ENCODE results near the gene MRPS10. TPM values are rescaled to one million over a fixed set of nuclear protein-coding genes. Genes with fewer than 3 reads are reported as not detected.

The MRPS10 gene
- total and polyA plus RNA-seq, 3 donors from 2014 or later: 33.9 to 42.0 (median 35.8) TPM

DNA sequence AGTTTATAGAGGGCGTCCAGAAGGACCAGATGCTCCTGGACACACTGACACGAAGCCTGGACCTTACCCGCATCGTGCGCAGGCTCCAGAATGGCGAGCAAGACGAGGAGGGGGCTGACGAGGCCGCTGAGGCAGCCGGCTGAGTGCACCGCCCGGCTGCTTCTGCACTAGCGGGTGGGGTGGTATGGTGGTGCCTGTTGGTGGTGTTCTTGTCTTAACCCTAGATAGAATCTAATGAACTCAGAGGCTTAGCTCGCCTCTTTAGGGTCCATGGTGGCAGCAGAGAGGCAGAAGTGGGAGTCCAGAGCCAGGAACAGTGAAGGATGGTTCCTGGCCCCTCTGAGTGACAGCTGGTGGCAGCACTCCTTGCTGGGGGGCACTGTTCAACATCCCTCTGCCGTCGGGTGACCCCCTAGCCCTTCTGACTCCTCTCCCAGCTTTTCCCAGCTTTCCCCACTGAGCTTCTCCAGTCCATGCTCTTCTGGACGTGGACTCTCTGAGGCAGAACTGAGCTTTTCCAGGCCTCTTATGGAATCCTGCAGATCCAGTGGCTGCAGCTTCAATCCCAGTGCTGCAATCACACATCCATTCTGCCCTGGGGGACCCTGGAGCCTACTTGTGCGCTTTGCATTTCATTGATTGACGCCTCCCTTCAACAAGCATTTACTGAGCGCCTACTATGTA is 38.3 kb downstream of the MRPS10 start:
- intact Hi-C loops (cut with DNase I; ENCODE audit: low total_unique reads): no loop called here
- WGBS, 2 donors: 75 to 87% methylated on average over 9 to 20 of the region's 20 CpGs
- no peak for DNase-seq
- Histone ChIP-seq H3K27ac (no peak overlapping the region), H3K9me3 (no peaks in the 10 kb centered on the region), H3K27me3 (no peaks in the 10 kb centered on the region), H3K4me1 (no peaks in the 10 kb centered on the region), H3K4me3 (no peak overlapping the region), H3K36me3 (ENCODE audit: low read depth, missing control alignments) (no peaks in the 10 kb centered on the region)
- TF ChIP-seq POLR2A (IDR thresholded peaks at IDR 0.05): no peak
- TF ChIP-seq, protein P1, sequence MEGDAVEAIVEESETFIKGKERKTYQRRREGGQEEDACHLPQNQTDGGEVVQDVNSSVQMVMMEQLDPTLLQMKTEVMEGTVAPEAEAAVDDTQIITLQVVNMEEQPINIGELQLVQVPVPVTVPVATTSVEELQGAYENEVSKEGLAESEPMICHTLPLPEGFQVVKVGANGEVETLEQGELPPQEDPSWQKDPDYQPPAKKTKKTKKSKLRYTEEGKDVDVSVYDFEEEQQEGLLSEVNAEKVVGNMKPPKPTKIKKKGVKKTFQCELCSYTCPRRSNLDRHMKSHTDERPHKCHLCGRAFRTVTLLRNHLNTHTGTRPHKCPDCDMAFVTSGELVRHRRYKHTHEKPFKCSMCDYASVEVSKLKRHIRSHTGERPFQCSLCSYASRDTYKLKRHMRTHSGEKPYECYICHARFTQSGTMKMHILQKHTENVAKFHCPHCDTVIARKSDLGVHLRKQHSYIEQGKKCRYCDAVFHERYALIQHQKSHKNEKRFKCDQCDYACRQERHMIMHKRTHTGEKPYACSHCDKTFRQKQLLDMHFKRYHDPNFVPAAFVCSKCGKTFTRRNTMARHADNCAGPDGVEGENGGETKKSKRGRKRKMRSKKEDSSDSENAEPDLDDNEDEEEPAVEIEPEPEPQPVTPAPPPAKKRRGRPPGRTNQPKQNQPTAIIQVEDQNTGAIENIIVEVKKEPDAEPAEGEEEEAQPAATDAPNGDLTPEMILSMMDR (IDR thresholded peaks at IDR 0.05): no peak

DNA sequence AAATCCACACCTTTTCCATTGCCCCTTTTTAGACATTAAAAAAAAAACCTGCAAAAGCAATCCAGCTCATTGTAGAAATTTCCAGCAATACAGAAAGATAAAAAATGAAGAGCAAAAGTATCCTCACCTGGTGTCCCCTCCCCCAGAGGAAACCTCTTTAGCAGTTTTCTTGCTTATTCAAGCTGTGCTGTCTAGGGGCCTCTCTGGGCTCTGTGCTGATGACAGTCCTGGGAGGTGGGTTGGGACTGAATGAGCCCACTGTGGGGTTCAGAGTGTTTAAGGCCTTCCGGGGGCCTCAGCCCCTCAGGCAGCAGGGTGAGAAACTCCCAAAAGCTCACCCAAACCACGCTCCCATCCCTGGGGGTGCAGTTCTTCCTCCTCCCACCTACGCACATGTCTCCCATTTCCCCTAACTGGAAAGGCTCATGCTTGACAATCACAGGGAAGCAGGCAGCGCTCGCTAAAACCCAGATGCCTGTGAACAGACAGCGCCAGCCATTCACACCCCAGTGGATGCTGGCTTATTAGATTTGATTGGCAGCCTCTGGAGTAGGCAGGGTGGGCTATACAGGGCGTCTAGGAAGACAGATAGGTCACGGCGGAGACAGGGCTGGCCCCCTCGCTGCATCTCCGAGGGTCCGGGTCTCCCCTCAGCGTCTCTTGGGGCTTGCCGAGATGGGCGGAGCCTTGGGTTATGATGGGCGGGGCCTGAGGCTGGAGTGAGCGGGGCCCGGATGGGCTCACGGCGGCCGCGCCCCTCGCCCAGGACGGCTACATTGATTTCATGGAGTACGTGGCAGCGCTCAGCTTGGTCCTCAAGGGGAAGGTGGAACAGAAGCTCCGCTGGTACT is 39.9 kb downstream of the MRPS10 start:
- Histone ChIP-seq H3K4me3 (peak overlapping the region; percentile 12 to 29), H3K4me1 (no peaks in the 10 kb centered on the region), H3K36me3 (ENCODE audit: low read depth, missing control alignments) (no peaks in the 10 kb centered on the region), H3K9me3 (no peaks in the 10 kb centered on the region), H3K27ac (no peak overlapping the region), H3K27me3 (no peaks in the 10 kb centered on the region)
- WGBS, 2 donors: 23 to 26% methylated on average over 24 to 27 of the region's 27 CpGs
- intact Hi-C loops (cut with DNase I; ENCODE audit: low total_unique reads): no loop called here
- TF ChIP-seq POLR2A (IDR thresholded peaks at IDR 0.05): no peak
- TF ChIP-seq, protein P1 (IDR thresholded peaks at IDR 0.05): no peak
- peak; percentile 34 for DNase-seq

DNA sequence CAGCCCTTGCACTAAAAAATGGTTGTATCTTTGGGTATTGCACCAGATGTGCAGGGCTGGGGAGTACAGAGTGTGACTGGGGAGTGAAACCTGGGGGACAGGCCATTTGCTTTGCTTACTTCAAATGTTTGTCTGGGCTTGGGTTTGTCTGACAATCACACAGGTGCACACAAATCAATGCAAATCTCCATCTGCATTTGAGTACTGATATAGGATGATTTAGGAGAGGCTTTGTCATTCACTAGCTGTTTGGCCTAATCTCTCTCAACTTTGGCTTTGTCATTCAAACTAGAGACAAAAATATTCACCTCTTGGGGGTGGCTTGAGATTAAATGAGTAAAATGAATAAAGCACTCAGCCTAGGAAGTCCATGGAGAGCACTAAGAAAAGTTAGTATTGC is 40.7 kb downstream of the MRPS10 start:
- no peak overlapping the region for H3K4me3 ChIP-seq
- no peaks in the 10 kb centered on the region for H3K27me3 ChIP-seq
- H3K36me3 ChIP-seq (ENCODE audit: low read depth, missing control alignments): no peaks in the 10 kb centered on the region
- TF ChIP-seq POLR2A (IDR thresholded peaks at IDR 0.05): no peak
- TF ChIP-seq, protein P1 (IDR thresholded peaks at IDR 0.05): no peak
- intact Hi-C loops (cut with DNase I; ENCODE audit: low total_unique reads): no loop called here
- H3K9me3 ChIP-seq: no peaks in the 10 kb centered on the region
- H3K4me1 ChIP-seq: no peaks in the 10 kb centered on the region
- DNase-seq: no peak
- no peak overlapping the region for H3K27ac ChIP-seq

DNA sequence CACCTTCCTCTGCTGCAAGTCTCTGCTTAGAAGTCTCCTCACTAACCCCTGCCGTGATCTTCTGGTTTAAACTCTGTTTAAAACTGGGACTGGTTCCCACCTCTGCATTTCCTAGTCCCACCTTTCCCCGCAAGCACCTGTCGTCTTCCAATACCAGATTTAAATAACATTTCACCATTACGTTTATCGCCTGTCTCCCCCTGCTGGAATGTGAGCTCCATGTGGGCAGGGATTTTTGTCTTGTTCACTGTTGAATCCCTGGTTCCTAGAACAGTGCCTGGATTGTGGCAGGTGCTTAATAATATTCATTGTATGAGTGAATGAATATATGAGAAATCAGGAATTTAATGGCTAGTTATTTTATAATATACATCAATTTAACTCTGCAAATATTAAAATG is 41.8 kb downstream of the MRPS10 start:
- 74 to 79% methylated on average over 5 of the region's 5 CpGs for WGBS, 2 donors
- H3K4me1 ChIP-seq: no peaks in the 10 kb centered on the region
- H3K27ac ChIP-seq: no peak overlapping the region
- no peaks in the 10 kb centered on the region for H3K36me3 ChIP-seq (ENCODE audit: low read depth, missing control alignments)
- TF ChIP-seq, protein P1 (IDR thresholded peaks at IDR 0.05): no peak
- no peak for TF ChIP-seq POLR2A (IDR thresholded peaks at IDR 0.05)
- no peaks in the 10 kb centered on the region for H3K27me3 ChIP-seq
- DNase-seq: no peak
- intact Hi-C loops (cut with DNase I; ENCODE audit: low total_unique reads): no loop called here
- no peak overlapping the region for H3K4me3 ChIP-seq
- H3K9me3 ChIP-seq: no peaks in the 10 kb centered on the region

All from testis (tissue), 3 donors.